ENCODE data around the gene NT5C1B.

DNA sequence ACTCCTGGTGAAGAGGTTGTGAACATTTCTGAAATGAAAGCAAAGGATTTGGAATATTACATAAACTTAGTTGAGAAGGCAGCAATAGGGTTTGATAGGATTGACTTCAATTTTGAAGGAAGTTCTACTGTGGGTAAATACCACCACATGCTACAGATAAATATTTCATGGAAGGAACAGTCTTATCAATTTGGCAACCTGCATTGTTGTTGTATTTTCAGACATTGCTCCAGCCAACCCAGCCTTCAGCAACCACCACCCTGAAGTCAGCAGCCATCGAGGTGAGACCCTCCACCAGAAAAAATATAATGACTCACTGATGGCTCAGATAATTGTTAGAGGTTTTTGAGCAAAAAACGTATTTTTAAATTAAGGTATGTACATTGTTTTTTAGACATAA, 38.9 kb downstream of the NT5C1B start:
- TF ChIP-seq, protein P1, sequence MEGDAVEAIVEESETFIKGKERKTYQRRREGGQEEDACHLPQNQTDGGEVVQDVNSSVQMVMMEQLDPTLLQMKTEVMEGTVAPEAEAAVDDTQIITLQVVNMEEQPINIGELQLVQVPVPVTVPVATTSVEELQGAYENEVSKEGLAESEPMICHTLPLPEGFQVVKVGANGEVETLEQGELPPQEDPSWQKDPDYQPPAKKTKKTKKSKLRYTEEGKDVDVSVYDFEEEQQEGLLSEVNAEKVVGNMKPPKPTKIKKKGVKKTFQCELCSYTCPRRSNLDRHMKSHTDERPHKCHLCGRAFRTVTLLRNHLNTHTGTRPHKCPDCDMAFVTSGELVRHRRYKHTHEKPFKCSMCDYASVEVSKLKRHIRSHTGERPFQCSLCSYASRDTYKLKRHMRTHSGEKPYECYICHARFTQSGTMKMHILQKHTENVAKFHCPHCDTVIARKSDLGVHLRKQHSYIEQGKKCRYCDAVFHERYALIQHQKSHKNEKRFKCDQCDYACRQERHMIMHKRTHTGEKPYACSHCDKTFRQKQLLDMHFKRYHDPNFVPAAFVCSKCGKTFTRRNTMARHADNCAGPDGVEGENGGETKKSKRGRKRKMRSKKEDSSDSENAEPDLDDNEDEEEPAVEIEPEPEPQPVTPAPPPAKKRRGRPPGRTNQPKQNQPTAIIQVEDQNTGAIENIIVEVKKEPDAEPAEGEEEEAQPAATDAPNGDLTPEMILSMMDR (conservative IDR thresholded peaks at IDR 0.05 in 1 of 2, IDR thresholded peaks at IDR 0.05 in 1 of 2; ENCODE audit: extremely low read depth in 1 of 2, insufficient read depth in 1 of 2, low read depth in 1 of 2, low read length in 2 of 2) = no peak
- TF ChIP-seq EZH2 (IDR thresholded peaks at IDR 0.05; ENCODE audit: borderline replicate concordance, low read length) = no peak

Measured in mammary epithelial cell (primary cell).